ENCODE measurements around the gene PNMA1. TPM values are rescaled to one million over a fixed set of nuclear protein-coding genes. Genes with fewer than 3 reads are reported as not detected.
A peak's percentile ranks its signal among the peaks of the same experiment; 100 is the strongest.

Gene PNMA1
- total RNA-seq, 2 donors from 2014 or later = 26.7 to 29.2 TPM

- ATAC-seq (no peak), DNase-seq (ENCODE audit: low spot score in 2 of 2) (no peak)
- peak overlapping the region; percentile 87 to 94 for H3K27ac Mint-ChIP-seq
- H3K36me3 Mint-ChIP-seq = peaks cover 34 to 54% of the 10 kb centered on the region in 2 donors
- no peaks in the 10 kb centered on the region for H3K9me3 Mint-ChIP-seq
Observed at GRCh38 chr14:73726025-73726961, 12.1 kb upstream of the PNMA1 start.

- H3K9me3 Mint-ChIP-seq = no peaks in the 10 kb centered on the region
- no peak for DNase-seq (ENCODE audit: low spot score in 2 of 2)
- H3K36me3 Mint-ChIP-seq = peaks cover 35 to 57% of the 10 kb centered on the region in 2 donors
- peak overlapping the region; percentile 87 to 96 for H3K27ac Mint-ChIP-seq
- ATAC-seq = no peak
Observed at GRCh38 chr14:73725116-73726024, 11.2 kb upstream of the PNMA1 start.

GRCh38 chr14:73724696-73725095 is 10.5 kb upstream of the PNMA1 start:
- no peak for ATAC-seq
- peak overlapping the region; percentile 87 to 96 for H3K27ac Mint-ChIP-seq
- H3K9me3 Mint-ChIP-seq = no peaks in the 10 kb centered on the region
- H3K36me3 Mint-ChIP-seq = peaks cover 29 to 57% of the 10 kb centered on the region in 2 donors
- no peak for DNase-seq (ENCODE audit: low spot score in 2 of 2)

GRCh38 chr14:73723797-73724661 is 9.8 kb upstream of the PNMA1 start:
- peaks cover 23 to 56% of the 10 kb centered on the region in 2 donors for H3K36me3 Mint-ChIP-seq
- H3K9me3 Mint-ChIP-seq = no peaks in the 10 kb centered on the region
- no peak for DNase-seq (ENCODE audit: low spot score in 2 of 2)
- ATAC-seq = no peak
- H3K27ac Mint-ChIP-seq = peak overlapping the region; percentile 73 to 87

- H3K27ac Mint-ChIP-seq = peak overlapping the region; percentile 73 to 87
- peaks cover 19 to 51% of the 10 kb centered on the region in 2 donors for H3K36me3 Mint-ChIP-seq
- ATAC-seq (no peak), DNase-seq (ENCODE audit: low spot score in 2 of 2) (no peak)
- no peaks in the 10 kb centered on the region for H3K9me3 Mint-ChIP-seq
Observed at GRCh38 chr14:73723406-73723796, 9.2 kb upstream of the PNMA1 start.

GRCh38 chr14:73722581-73722980 is 8.4 kb upstream of the PNMA1 start:
- ATAC-seq = no peak
- Mint-ChIP-seq H3K36me3 (peaks cover 18 to 50% of the 10 kb centered on the region in 2 donors), H3K9me3 (no peaks in the 10 kb centered on the region), H3K27ac (peak overlapping the region in 1 of 2 donors; percentile 85)
- DNase-seq (ENCODE audit: low spot score in 2 of 2) = no peak

- DNase-seq (ENCODE audit: low spot score in 2 of 2) = no peak
- H3K36me3 Mint-ChIP-seq = peaks cover 18 to 45% of the 10 kb centered on the region in 2 donors
- ATAC-seq = peak in 1 of 2 donors; percentile 24
- peak overlapping the region; percentile 85 to 98 for H3K27ac Mint-ChIP-seq
- no peaks in the 10 kb centered on the region for H3K9me3 Mint-ChIP-seq
Observed at GRCh38 chr14:73721101-73721821, 7.1 kb upstream of the PNMA1 start.

GRCh38 chr14:73720636-73721035 is 6.5 kb upstream of the PNMA1 start:
- DNase-seq (ENCODE audit: low spot score in 2 of 2) (no peak), ATAC-seq (no peak)
- peak overlapping the region in 1 of 2 donors; percentile 98 for H3K27ac Mint-ChIP-seq
- H3K36me3 Mint-ChIP-seq = peaks cover 18 to 41% of the 10 kb centered on the region in 2 donors
- H3K9me3 Mint-ChIP-seq = no peaks in the 10 kb centered on the region

GRCh38 chr14:73719791-73720190 is 5.6 kb upstream of the PNMA1 start:
- ATAC-seq = no peak
- Mint-ChIP-seq H3K9me3 (no peaks in the 10 kb centered on the region), H3K36me3 (peaks cover 18 to 39% of the 10 kb centered on the region in 2 donors), H3K27ac (peak overlapping the region; percentile 49 to 65)
- no peak for DNase-seq (ENCODE audit: low spot score in 2 of 2)

- ATAC-seq (no peak), DNase-seq (ENCODE audit: low spot score in 2 of 2) (no peak)
- peak overlapping the region; percentile 49 to 65 for H3K27ac Mint-ChIP-seq
Observed at GRCh38 chr14:73719361-73719760, 5.2 kb upstream of the PNMA1 start.

GRCh38 chr14:73718418-73719251 is 4.5 kb upstream of the PNMA1 start:
- Mint-ChIP-seq H3K9me3 (no peaks in the 10 kb centered on the region), H3K27ac (peak overlapping the region; percentile 73 to 89), H3K36me3 (peaks cover 11 to 34% of the 10 kb centered on the region in 2 donors)
- DNase-seq (ENCODE audit: low spot score in 2 of 2) (no peak), ATAC-seq (no peak)

More at GRCh38 chr14:73719361-73719760, 5.2 kb upstream of the PNMA1 start:
- Mint-ChIP-seq H3K9me3 (no peaks in the 10 kb centered on the region), H3K36me3 (peaks cover 16 to 39% of the 10 kb centered on the region in 2 donors)

- peak overlapping the region; percentile 73 to 89 for H3K27ac Mint-ChIP-seq
- H3K9me3 Mint-ChIP-seq = no peaks in the 10 kb centered on the region
- no peak for DNase-seq (ENCODE audit: low spot score in 2 of 2)
- peaks cover 14 to 35% of the 10 kb centered on the region in 2 donors for H3K36me3 Mint-ChIP-seq
- ATAC-seq = no peak
Observed at GRCh38 chr14:73717711-73718417, 3.7 kb upstream of the PNMA1 start.

- Mint-ChIP-seq H3K27ac (peak overlapping the region in 1 of 2 donors; percentile 59), H3K36me3 (peaks cover 16 to 41% of the 10 kb centered on the region in 2 donors), H3K9me3 (no peaks in the 10 kb centered on the region)
- DNase-seq (ENCODE audit: low spot score in 2 of 2) (no peak), ATAC-seq (no peak)
Observed at GRCh38 chr14:73717266-73717665, 3.1 kb upstream of the PNMA1 start.

GRCh38 chr14:73715707-73716106 is 1.5 kb upstream of the PNMA1 start:
- Mint-ChIP-seq H3K36me3 (peaks cover 15 to 33% of the 10 kb centered on the region in 2 donors), H3K27ac (no peak overlapping the region), H3K9me3 (no peaks in the 10 kb centered on the region)
- no peak for DNase-seq (ENCODE audit: low spot score in 2 of 2)
- no peak for ATAC-seq

Measured in activated naive CD4-positive, alpha-beta T cell treated with anti-CD3 and anti-CD28 coated beads, Interleukin-2, amount 50 U/mL, for 72 hours (primary cell).